ENCODE measurements around the gene LXN. TPM values are rescaled to one million over a fixed set of nuclear protein-coding genes. Genes with fewer than 3 reads are reported as not detected.

Gene LXN
- total RNA-seq, 2 experiments from 2014 or later, result 4.8 to 9.0 TPM

DNA sequence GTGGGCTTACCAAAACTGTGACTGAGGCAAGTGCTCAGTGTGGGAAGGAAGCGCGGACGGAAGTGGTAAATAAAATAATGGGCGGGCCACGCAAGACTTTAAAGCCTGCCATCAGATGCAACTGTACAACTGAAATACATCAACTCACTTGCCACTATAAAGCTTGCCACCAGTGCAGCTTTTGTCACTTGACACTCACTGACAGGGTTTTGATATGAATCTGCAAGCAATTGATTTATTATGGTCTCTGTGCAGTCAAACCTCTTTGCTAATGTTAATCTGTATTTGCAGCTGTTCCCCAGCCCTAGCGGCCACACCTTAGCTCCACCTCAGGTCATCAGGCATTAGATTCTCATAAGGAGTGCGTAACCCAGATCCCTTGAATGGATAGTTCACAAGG is 30.4 kb downstream of the LXN start:
- no peaks in the 10 kb centered on the region for H4K20me1 ChIP-seq (ENCODE audit: insufficient read depth, low read length)
- H3K4me1 ChIP-seq (ENCODE audit: insufficient read depth, low read length, poor library complexity, severe bottlenecking), result peaks cover 13% of the 10 kb centered on the region
- DNase-seq (ENCODE audit: low spot score), result no peak
- H2AFZ ChIP-seq (ENCODE audit: low read length), result no peak overlapping the region
- TF ChIP-seq, protein P1, sequence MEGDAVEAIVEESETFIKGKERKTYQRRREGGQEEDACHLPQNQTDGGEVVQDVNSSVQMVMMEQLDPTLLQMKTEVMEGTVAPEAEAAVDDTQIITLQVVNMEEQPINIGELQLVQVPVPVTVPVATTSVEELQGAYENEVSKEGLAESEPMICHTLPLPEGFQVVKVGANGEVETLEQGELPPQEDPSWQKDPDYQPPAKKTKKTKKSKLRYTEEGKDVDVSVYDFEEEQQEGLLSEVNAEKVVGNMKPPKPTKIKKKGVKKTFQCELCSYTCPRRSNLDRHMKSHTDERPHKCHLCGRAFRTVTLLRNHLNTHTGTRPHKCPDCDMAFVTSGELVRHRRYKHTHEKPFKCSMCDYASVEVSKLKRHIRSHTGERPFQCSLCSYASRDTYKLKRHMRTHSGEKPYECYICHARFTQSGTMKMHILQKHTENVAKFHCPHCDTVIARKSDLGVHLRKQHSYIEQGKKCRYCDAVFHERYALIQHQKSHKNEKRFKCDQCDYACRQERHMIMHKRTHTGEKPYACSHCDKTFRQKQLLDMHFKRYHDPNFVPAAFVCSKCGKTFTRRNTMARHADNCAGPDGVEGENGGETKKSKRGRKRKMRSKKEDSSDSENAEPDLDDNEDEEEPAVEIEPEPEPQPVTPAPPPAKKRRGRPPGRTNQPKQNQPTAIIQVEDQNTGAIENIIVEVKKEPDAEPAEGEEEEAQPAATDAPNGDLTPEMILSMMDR (conservative IDR thresholded peaks at IDR 0.05; ENCODE audit: low read length), result no peak
- TF ChIP-seq EZH2phosphoT487 (IDR thresholded peaks at IDR 0.05; ENCODE audit: borderline replicate concordance, low read depth, low read length), result no peak
- no peak overlapping the region for H3K4me2 ChIP-seq (ENCODE audit: low read length)
- POLR2A ChIA-PET, result interaction anchor here (0.6 to 1.1 kb wide), 2 partner anchors 8 to 1776 kb away, joined by 3 to 4 read pairs; no protein-coding TSS in a partner anchor
- H3K79me2 ChIP-seq (ENCODE audit: insufficient read depth, low read depth, low read length), result peaks cover 25% of the 10 kb centered on the region
- intact Hi-C loops (cut with micrococcal nuclease; ENCODE audit: unreplicated experiment), result loop anchor here (5.0 kb wide), 1 partner anchor 535 kb away; the partner anchor contains the start of gene SHOX2
- peaks cover 13% of the 10 kb centered on the region; the same call in 1 of the 2 replicates for H3K36me3 ChIP-seq (ENCODE audit: insufficient read depth, low read length)
- no peaks in the 10 kb centered on the region for H3K9me2 ChIP-seq (ENCODE audit: insufficient read depth, low read length)
- H3K4me3 ChIP-seq (ENCODE audit: low read depth, low read length, poor library complexity, severe bottlenecking), result no peak overlapping the region
- CTCF ChIA-PET (ENCODE audit: unreplicated experiment), result no interaction called here
- H3K9me3 ChIP-seq (ENCODE audit: low read length), result no peaks in the 10 kb centered on the region
- no TSS peak for BruUV-seq (replicated peaks)
- no peak overlapping the region for H3K27ac ChIP-seq (ENCODE audit: low read depth, low read length, poor library complexity, severe bottlenecking)

DNA sequence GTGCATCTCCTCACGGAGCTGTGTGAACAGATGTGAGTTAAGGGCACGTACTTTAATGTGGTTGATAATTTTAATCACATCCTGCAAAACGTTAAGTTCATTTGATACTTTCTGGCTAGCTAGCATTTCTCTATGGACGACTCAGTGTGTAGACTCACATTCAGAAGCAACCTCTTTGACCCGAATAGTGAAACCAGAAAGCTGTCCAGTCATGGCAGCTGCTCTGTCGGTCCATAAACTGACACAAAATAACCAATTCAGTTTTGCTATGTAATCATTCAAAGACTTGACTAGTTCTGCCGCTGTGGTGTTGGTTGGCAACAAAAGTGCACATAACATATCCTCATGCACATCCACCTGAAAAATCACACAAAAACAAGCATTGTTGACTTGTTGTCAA is 31.8 kb downstream of the LXN start:
- Histone ChIP-seq H3K9me3 (ENCODE audit: low read length) (no peaks in the 10 kb centered on the region), H3K79me2 (ENCODE audit: insufficient read depth, low read depth, low read length) (peaks cover 12% of the 10 kb centered on the region), H3K9me2 (ENCODE audit: insufficient read depth, low read length) (no peaks in the 10 kb centered on the region), H3K4me2 (ENCODE audit: low read length) (no peak overlapping the region), H3K36me3 (ENCODE audit: insufficient read depth, low read length) (peaks cover under 1% of the 10 kb centered on the region; the same call in 1 of the 2 replicates), H3K27ac (ENCODE audit: low read depth, low read length, poor library complexity, severe bottlenecking) (no peak overlapping the region), H3K4me3 (ENCODE audit: low read depth, low read length, poor library complexity, severe bottlenecking) (no peak overlapping the region), H3K4me1 (ENCODE audit: insufficient read depth, low read length, poor library complexity, severe bottlenecking) (peaks cover 5% of the 10 kb centered on the region), H4K20me1 (ENCODE audit: insufficient read depth, low read length) (no peaks in the 10 kb centered on the region), H2AFZ (ENCODE audit: low read length) (no peak overlapping the region)
- ChIA-PET POLR2A (no interaction called here), CTCF (ENCODE audit: unreplicated experiment) (no interaction called here)
- intact Hi-C loops (cut with micrococcal nuclease; ENCODE audit: unreplicated experiment), result loop anchor here (5.0 kb wide), 1 partner anchor 533 kb away; the partner anchor contains the start of gene SHOX2
- no TSS peak for BruUV-seq (replicated peaks)
- no peak for TF ChIP-seq EZH2phosphoT487 (IDR thresholded peaks at IDR 0.05; ENCODE audit: borderline replicate concordance, low read depth, low read length)
- TF ChIP-seq, protein P1 (conservative IDR thresholded peaks at IDR 0.05; ENCODE audit: low read length), result no peak
- DNase-seq (ENCODE audit: low spot score), result no peak

DNA sequence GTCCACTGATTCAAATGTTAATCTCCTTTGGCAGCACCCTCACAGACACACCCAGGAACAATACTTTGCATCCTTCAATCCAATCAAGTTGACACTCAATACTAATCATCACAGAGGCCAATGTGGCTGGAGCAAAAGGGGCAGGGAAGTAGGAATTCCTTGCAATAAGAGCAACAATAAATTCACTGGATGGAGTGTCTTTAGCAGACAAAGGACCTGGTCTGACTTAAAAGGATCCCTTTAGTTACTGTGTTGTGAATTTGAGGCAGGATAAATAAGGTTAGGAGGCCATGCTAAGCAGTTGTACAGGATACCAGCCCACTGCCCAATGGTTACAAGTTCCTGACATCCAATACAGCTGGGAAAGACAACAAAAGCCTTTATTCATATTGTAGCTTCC is 40.5 kb downstream of the LXN start:
- intact Hi-C loops (cut with micrococcal nuclease; ENCODE audit: unreplicated experiment), result no loop called here
- Histone ChIP-seq H3K9me2 (ENCODE audit: insufficient read depth, low read length) (no peaks in the 10 kb centered on the region), H3K79me2 (ENCODE audit: insufficient read depth, low read depth, low read length) (no peaks in the 10 kb centered on the region), H3K9me3 (ENCODE audit: low read length) (no peaks in the 10 kb centered on the region), H3K36me3 (ENCODE audit: insufficient read depth, low read length) (no peaks in the 10 kb centered on the region), H3K4me2 (ENCODE audit: low read length) (no peak overlapping the region), H3K4me1 (ENCODE audit: insufficient read depth, low read length, poor library complexity, severe bottlenecking) (no peaks in the 10 kb centered on the region), H4K20me1 (ENCODE audit: insufficient read depth, low read length) (no peaks in the 10 kb centered on the region), H3K27ac (ENCODE audit: low read depth, low read length, poor library complexity, severe bottlenecking) (no peak overlapping the region), H2AFZ (ENCODE audit: low read length) (no peak overlapping the region), H3K4me3 (ENCODE audit: low read depth, low read length, poor library complexity, severe bottlenecking) (no peak overlapping the region)
- DNase-seq (ENCODE audit: low spot score), result no peak
- ChIA-PET CTCF (ENCODE audit: unreplicated experiment) (no interaction called here), POLR2A (interaction anchor here (1.1 kb wide), 1 partner anchor 12 kb away, joined by 3 read pairs; no protein-coding TSS in a partner anchor)
- no TSS peak for BruUV-seq (replicated peaks)
- TF ChIP-seq EZH2phosphoT487 (IDR thresholded peaks at IDR 0.05; ENCODE audit: borderline replicate concordance, low read depth, low read length), result no peak
- TF ChIP-seq, protein P1 (conservative IDR thresholded peaks at IDR 0.05; ENCODE audit: low read length), result no peak

Data from OCI-LY7 (cell line).